Measurements from ENCODE around the gene PLD6.

PLD6 gene

GRCh38 chr17:17181666-17182597 is 24.2 kb downstream of the PLD6 start:
- Histone ChIP-seq H3K36me3 (peaks cover 76% of the 10 kb centered on the region), H3K27ac (no peak overlapping the region), H3K4me3 (ENCODE audit: low read depth, low read length) (no peak overlapping the region), H3K9me3 (ENCODE audit: severe bottlenecking) (no peaks in the 10 kb centered on the region), H3K27me3 (ENCODE audit: insufficient read depth, low read depth, severe bottlenecking) (no peaks in the 10 kb centered on the region)
- no peak for DNase-seq
- TF ChIP-seq, protein P1, sequence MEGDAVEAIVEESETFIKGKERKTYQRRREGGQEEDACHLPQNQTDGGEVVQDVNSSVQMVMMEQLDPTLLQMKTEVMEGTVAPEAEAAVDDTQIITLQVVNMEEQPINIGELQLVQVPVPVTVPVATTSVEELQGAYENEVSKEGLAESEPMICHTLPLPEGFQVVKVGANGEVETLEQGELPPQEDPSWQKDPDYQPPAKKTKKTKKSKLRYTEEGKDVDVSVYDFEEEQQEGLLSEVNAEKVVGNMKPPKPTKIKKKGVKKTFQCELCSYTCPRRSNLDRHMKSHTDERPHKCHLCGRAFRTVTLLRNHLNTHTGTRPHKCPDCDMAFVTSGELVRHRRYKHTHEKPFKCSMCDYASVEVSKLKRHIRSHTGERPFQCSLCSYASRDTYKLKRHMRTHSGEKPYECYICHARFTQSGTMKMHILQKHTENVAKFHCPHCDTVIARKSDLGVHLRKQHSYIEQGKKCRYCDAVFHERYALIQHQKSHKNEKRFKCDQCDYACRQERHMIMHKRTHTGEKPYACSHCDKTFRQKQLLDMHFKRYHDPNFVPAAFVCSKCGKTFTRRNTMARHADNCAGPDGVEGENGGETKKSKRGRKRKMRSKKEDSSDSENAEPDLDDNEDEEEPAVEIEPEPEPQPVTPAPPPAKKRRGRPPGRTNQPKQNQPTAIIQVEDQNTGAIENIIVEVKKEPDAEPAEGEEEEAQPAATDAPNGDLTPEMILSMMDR (IDR thresholded peaks at IDR 0.05; ENCODE audit: low read depth, low read length): no peak

- H3K9me3 ChIP-seq (ENCODE audit: severe bottlenecking): no peaks in the 10 kb centered on the region
- H3K27me3 ChIP-seq (ENCODE audit: insufficient read depth, low read depth, severe bottlenecking): no peaks in the 10 kb centered on the region
- no peak for DNase-seq
- TF ChIP-seq, protein P1 (IDR thresholded peaks at IDR 0.05; ENCODE audit: low read depth, low read length): no peak
- no peak overlapping the region for H3K27ac ChIP-seq
- H3K4me3 ChIP-seq (ENCODE audit: low read depth, low read length): no peak overlapping the region
- peaks cover 81% of the 10 kb centered on the region for H3K36me3 ChIP-seq
Observed at GRCh38 chr17:17180741-17181525, 25.2 kb downstream of the PLD6 start.

DNA sequence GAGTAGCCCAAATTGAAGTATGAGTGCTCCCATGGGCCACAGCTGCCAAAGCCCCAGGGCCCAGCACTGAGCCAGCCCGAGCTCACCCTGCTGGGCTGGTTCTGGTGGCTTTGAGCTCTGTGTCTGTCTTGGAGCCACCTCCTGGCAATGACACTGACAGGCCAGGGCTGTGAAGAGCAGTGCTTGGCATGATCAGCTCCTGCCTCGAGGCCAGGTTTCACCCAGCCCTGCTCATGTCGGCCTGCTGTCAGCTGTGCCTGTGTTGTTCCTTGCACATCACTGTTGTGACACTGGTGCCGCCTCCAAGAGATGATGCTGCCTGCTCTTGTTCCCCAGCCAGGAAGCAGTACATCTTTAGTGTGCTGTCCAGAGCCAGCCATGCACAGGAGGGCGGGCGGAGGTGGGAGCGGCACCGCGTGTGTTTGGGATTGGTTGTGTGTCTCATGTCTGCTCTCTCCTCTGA is 26.0 kb downstream of the PLD6 start:
- Histone ChIP-seq H3K27ac (no peak overlapping the region), H3K4me3 (ENCODE audit: low read depth, low read length) (no peak overlapping the region), H3K27me3 (ENCODE audit: insufficient read depth, low read depth, severe bottlenecking) (no peaks in the 10 kb centered on the region), H3K36me3 (peaks cover 87% of the 10 kb centered on the region), H3K9me3 (ENCODE audit: severe bottlenecking) (no peaks in the 10 kb centered on the region)
- DNase-seq: no peak
- TF ChIP-seq, protein P1 (IDR thresholded peaks at IDR 0.05; ENCODE audit: low read depth, low read length): no peak

GRCh38 chr17:17179371-17179827 is 26.7 kb downstream of the PLD6 start:
- peaks cover 91% of the 10 kb centered on the region for H3K36me3 ChIP-seq
- TF ChIP-seq, protein P1 (IDR thresholded peaks at IDR 0.05; ENCODE audit: low read depth, low read length): no peak
- H3K4me3 ChIP-seq (ENCODE audit: low read depth, low read length): no peak overlapping the region
- H3K27ac ChIP-seq: no peak overlapping the region
- DNase-seq: no peak
- H3K9me3 ChIP-seq (ENCODE audit: severe bottlenecking): no peaks in the 10 kb centered on the region
- no peaks in the 10 kb centered on the region for H3K27me3 ChIP-seq (ENCODE audit: insufficient read depth, low read depth, severe bottlenecking)

GRCh38 chr17:17177176-17177575 is 29.0 kb downstream of the PLD6 start:
- Histone ChIP-seq H3K9me3 (ENCODE audit: severe bottlenecking) (no peaks in the 10 kb centered on the region), H3K27ac (no peak overlapping the region), H3K36me3 (peaks cover 93% of the 10 kb centered on the region), H3K27me3 (ENCODE audit: insufficient read depth, low read depth, severe bottlenecking) (no peaks in the 10 kb centered on the region), H3K4me3 (ENCODE audit: low read depth, low read length) (no peak overlapping the region)
- no peak for DNase-seq
- TF ChIP-seq, protein P1 (IDR thresholded peaks at IDR 0.05; ENCODE audit: low read depth, low read length): no peak

All from WERI-Rb-1 (cell line).